Small intestine (tissue), 16 donors: ENCODE data around the gene SNUPN. TPM values are rescaled to one million over a fixed set of nuclear protein-coding genes. Genes with fewer than 3 reads are reported as not detected.
A peak's percentile ranks its signal among the peaks of the same experiment; 100 is the strongest.

Source experiments
- DNase-seq, 2 donors: peaks; one replicate each; pipeline versions ENCODE4 v3.0.0 to v3.0.0-alpha.2; 2013
- FAIRE-seq: peaks from 2 replicates; lab custom pipeline; 2012; peaks lifted over from hg19 to GRCh38; lab: Jason Lieb, UNC
- H3K27ac ChIP-seq, 3 donors: one replicate each; pipeline ENCODE4 v1.5.1; 2013; ENCODE audit warnings: low read length in 2 of 3, mild to moderate bottlenecking in 2 of 3, control low read depth in 1 of 3, inconsistent platforms in 1 of 3, low read depth in 1 of 3, moderate library complexity in 1 of 3
- H3K27me3 ChIP-seq, 3 donors: one replicate each; pipeline ENCODE4 v1.6.1; 2013; ENCODE audit warnings: low read length in 3 of 3, inconsistent platforms in 1 of 3; ENCODE audit not compliant: control insufficient read depth in 3 of 3, insufficient read depth in 3 of 3
- H3K36me3 ChIP-seq, 3 donors: one replicate each; pipeline ENCODE4 v1.6.1; 2013; ENCODE audit warnings: low read length in 3 of 3, inconsistent platforms in 1 of 3, low read depth in 1 of 3, mild to moderate bottlenecking in 1 of 3, moderate library complexity in 1 of 3; ENCODE audit not compliant: control insufficient read depth in 3 of 3, insufficient read depth in 2 of 3
- H3K4me1 ChIP-seq, 3 donors: one replicate each; pipeline ENCODE4 v1.6.1; 2013; ENCODE audit warnings: low read length in 2 of 3, inconsistent platforms in 1 of 3, low read depth in 1 of 3, mild to moderate bottlenecking in 1 of 3, moderate library complexity in 1 of 3; ENCODE audit not compliant: control insufficient read depth in 3 of 3, insufficient read depth in 2 of 3
- H3K4me3 ChIP-seq, 3 donors: one replicate each; pipeline ENCODE4 v1.5.1; 2013; ENCODE audit warnings: low read length in 3 of 3, control low read depth in 1 of 3, inconsistent platforms in 1 of 3, low read depth in 1 of 3, mild to moderate bottlenecking in 1 of 3, moderate library complexity in 1 of 3
- H3K9me3 ChIP-seq, 2 donors: one replicate each; pipeline ENCODE4 v1.6.1; 2013; ENCODE audit warnings: low read depth in 1 of 2, low read length in 1 of 2; ENCODE audit not compliant: control insufficient read depth in 2 of 2, insufficient read depth in 1 of 2
- WGBS, 3 donors: extraction: QIAGEN DNeasy Blood & Tissue Kit; methylation state at CpG; one replicate each; pipeline ENCODE4 v1.1.7; 2013; 5-methylcytosine and 5-hydroxymethylcytosine counted together
- long read RNA-seq, 10 donors: transcript quantifications; one replicate each; lab custom pipeline, GENCODE V29; 2026
- polyA plus RNA-seq, 4 donors: library from polyadenylated mRNA; stranded (reverse) in 3 of 4; unstranded in 1 of 4; fragments of 200-250 nt in 3 of 4; fragments of 120-200 nt in 1 of 4; gene quantifications; one replicate each; pipeline versions ENCODE4 v1.2.1 to v1.2.3, GENCODE V29; 2013
- donor health status: healthy with polysubstance abuse.
- donor health status: control.
- donor health status: control.
- donor health status: Bipolar disorder and iron deficiency.
- donor health status: healthy.

Gene SNUPN
- polyA plus RNA-seq = 10 to 100 TPM; 19.5 to 24.6 (median 21.2) TPM
- long read RNA-seq, donor 1 = 0 reads
- long read RNA-seq, donor 2, partial matches to known transcripts = 0 of 5 reads
- long read RNA-seq, donor 2, other reads (novel, unspliced or antisense) = 0 of 5 reads
- long read RNA-seq, donor 3, partial matches to known transcripts = 0 of 2 reads
- long read RNA-seq, donor 3, other reads (novel, unspliced or antisense) = 0 of 2 reads
- long read RNA-seq, donor 4 = 0 reads
- long read RNA-seq, donor 5, partial matches to known transcripts = 0 of 5 reads
- long read RNA-seq, donor 5, other reads (novel, unspliced or antisense) = 0 of 5 reads
- long read RNA-seq, donor 6, partial matches to known transcripts = 0 of 6 reads
- long read RNA-seq, donor 6, other reads (novel, unspliced or antisense) = 0 of 6 reads
- long read RNA-seq, donor 7, transcript SNUPN-201 (9 exons, 1,513 nt) = major isoform, 7 of 12 reads
- long read RNA-seq, donor 7, transcript SNUPN-206 (9 exons, 1,682 nt) = minor isoform, 5 of 12 reads
- long read RNA-seq, donor 7, partial matches to known transcripts = 0 of 12 reads
- long read RNA-seq, donor 7, other reads (novel, unspliced or antisense) = 0 of 12 reads
- long read RNA-seq, donor 8, partial matches to known transcripts = 0 of 1 reads
- long read RNA-seq, donor 8, other reads (novel, unspliced or antisense) = 0 of 1 reads
- long read RNA-seq, donor 9, partial matches to known transcripts = 0 of 4 reads
- long read RNA-seq, donor 9, other reads (novel, unspliced or antisense) = 0 of 4 reads
- long read RNA-seq, donor 10, partial matches to known transcripts = 0 of 5 reads
- long read RNA-seq, donor 10, other reads (novel, unspliced or antisense) = 0 of 5 reads

GRCh38 chr15:75625542-75626347 lies at the start of gene SNUPN:
Gene SNUPN, minus strand, starts transcription at chr15:75625725. Its CDS starts 4,674 bp downstream, at chr15:75621051.
- Histone ChIP-seq H3K9me3 (no peaks in the 10 kb centered on the region), H3K4me3 (peak within 1 kb of the TSS; percentile 61 to 100 (median 91)), H3K27me3 (no peaks in the 10 kb centered on the region), H3K4me1 (peaks cover 0 to 7% (median 0%) of the 10 kb centered on the region in 3 donors), H3K36me3 (peaks cover 0 to 1% (median 0%) of the 10 kb centered on the region in 3 donors), H3K27ac (peak within 1 kb of the TSS; percentile 93 to 98 (median 94))
- DNase-seq = peak; percentile 97 to 98
- WGBS, 3 donors = 1 to 2% (median 2%) methylated on average over 42 to 47 of the region's 47 CpGs
- FAIRE-seq = no peak

GRCh38 chr15:75674366-75674765 lies 48.8 kb upstream of the SNUPN start:
- no peak overlapping the region for H3K27ac ChIP-seq
- WGBS, 3 donors = 82 to 84% (median 82%) methylated on average over 8 of the region's 8 CpGs
- peaks cover 0 to 19% (median 0%) of the 10 kb centered on the region in 3 donors for H3K36me3 ChIP-seq
- H3K4me1 ChIP-seq = peaks cover 0 to 44% (median 0%) of the 10 kb centered on the region in 3 donors
- no peaks in the 10 kb centered on the region for H3K9me3 ChIP-seq
- DNase-seq (no peak), FAIRE-seq (no peak)
- H3K27me3 ChIP-seq = no peaks in the 10 kb centered on the region
- no peak overlapping the region for H3K4me3 ChIP-seq

GRCh38 chr15:75673426-75674235 lies 48.1 kb upstream of the SNUPN start:
- Histone ChIP-seq H3K27me3 (no peaks in the 10 kb centered on the region), H3K4me1 (peaks cover 0 to 47% (median 0%) of the 10 kb centered on the region in 3 donors), H3K27ac (peak overlapping the region in 2 of 3 donors; percentile 37 to 63), H3K36me3 (peaks cover 0 to 19% (median 0%) of the 10 kb centered on the region in 3 donors), H3K9me3 (no peaks in the 10 kb centered on the region), H3K4me3 (no peak overlapping the region)
- WGBS, 3 donors = 70 to 90% (median 86%) methylated on average over 9 to 10 of the region's 10 CpGs
- DNase-seq (peak in 1 of 2 donors; percentile 42), FAIRE-seq (no peak)

- no peaks in the 10 kb centered on the region for H3K9me3 ChIP-seq
- peaks cover 0 to 19% (median 0%) of the 10 kb centered on the region in 3 donors for H3K36me3 ChIP-seq
- H3K4me1 ChIP-seq = peaks cover 0 to 41% (median 0%) of the 10 kb centered on the region in 3 donors
- no peaks in the 10 kb centered on the region for H3K27me3 ChIP-seq
- H3K27ac ChIP-seq = peak overlapping the region in 2 of 3 donors; percentile 37 to 63
- FAIRE-seq (no peak), DNase-seq (peak in 1 of 2 donors; percentile 66)
- no peak overlapping the region for H3K4me3 ChIP-seq
- 49 to 55% (median 54%) methylated on average over 13 to 14 of the region's 14 CpGs for WGBS, 3 donors
Measured at GRCh38 chr15:75672646-75673425, 47.3 kb upstream of the SNUPN start.

GRCh38 chr15:75671730-75672602 lies 46.4 kb upstream of the SNUPN start:
- Histone ChIP-seq H3K4me3 (no peak overlapping the region), H3K36me3 (peaks cover 0 to 14% (median 0%) of the 10 kb centered on the region in 3 donors), H3K4me1 (peaks cover 0 to 40% (median 3%) of the 10 kb centered on the region in 3 donors), H3K9me3 (no peaks in the 10 kb centered on the region), H3K27ac (peak overlapping the region in 1 of 3 donors; percentile 63), H3K27me3 (no peaks in the 10 kb centered on the region)
- WGBS, 3 donors = 73 to 80% (median 77%) methylated on average over 11 of the region's 11 CpGs
- FAIRE-seq (no peak), DNase-seq (no peak)

GRCh38 chr15:75669879-75670212 lies 44.3 kb upstream of the SNUPN start:
- WGBS, 3 donors = 79 to 85% (median 81%) methylated on average over 6 of the region's 6 CpGs
- Histone ChIP-seq H3K27me3 (no peaks in the 10 kb centered on the region), H3K4me3 (no peak overlapping the region), H3K27ac (no peak overlapping the region), H3K9me3 (no peaks in the 10 kb centered on the region), H3K36me3 (no peaks in the 10 kb centered on the region), H3K4me1 (peaks cover 0 to 42% (median 8%) of the 10 kb centered on the region in 3 donors)
- FAIRE-seq = no peak
- no peak for DNase-seq
